ENCODE measurements around the gene EPS8.
A peak's percentile ranks its signal among the peaks of the same experiment; 100 is the strongest.

EPS8 gene

DNA sequence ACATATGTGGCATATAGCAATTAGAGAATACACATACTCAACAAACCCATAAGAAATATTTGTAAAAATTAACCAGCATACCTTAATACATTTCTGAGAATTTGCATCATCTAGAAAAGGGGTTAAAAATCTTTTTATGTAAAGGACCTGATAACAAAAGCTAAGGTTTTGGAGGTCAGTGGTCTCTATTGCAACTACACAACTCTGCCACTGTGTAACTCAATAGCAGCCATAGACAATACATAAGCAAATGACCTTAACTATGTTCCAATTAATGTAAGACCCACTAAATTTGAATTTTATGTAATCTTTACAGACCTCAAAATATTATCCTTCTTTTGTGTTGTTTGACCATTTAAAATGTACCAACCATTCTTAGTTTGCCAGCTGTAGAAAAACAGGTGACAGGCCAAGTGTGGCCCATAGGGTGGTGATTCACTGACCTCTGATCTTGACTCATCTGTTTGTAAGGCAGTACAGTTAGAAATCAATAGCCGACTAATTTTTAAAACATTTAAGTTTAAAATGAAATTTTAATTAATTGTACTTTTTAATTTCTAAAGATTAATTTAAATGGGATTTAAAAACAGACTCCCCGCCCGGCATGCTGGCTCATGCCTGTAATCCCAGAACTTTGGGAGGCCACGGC, 7.4 kb upstream of the EPS8 start:
- Histone ChIP-seq H3K27ac (ENCODE audit: low read depth, low read length) (no peak overlapping the region), H3K9ac (ENCODE audit: low read depth, low read length) (no peak overlapping the region)

GRCh38 chr12:15794836-15795235, 5.6 kb upstream of the EPS8 start:
- Histone ChIP-seq H3K27me3 (ENCODE audit: control insufficient read depth, insufficient read depth, low read length) (peaks cover 22% of the 10 kb centered on the region), H3K4me1 (ENCODE audit: control insufficient read depth, insufficient read depth, low read length) (peaks cover 7% of the 10 kb centered on the region; the same call in 1 of the 2 replicates), H3K4me3 (ENCODE audit: low read depth, low read length) (no peak overlapping the region)

More for the DNA sequence above, 7.4 kb upstream of the EPS8 start:
- H3K9me3 ChIP-seq (ENCODE audit: control insufficient read depth, insufficient read depth, low read length) = no peaks in the 10 kb centered on the region
- peaks cover 7% of the 10 kb centered on the region; the same call in 1 of the 2 replicates for H3K4me1 ChIP-seq (ENCODE audit: control insufficient read depth, insufficient read depth, low read length)
- no peaks in the 10 kb centered on the region for H3K36me3 ChIP-seq (ENCODE audit: control insufficient read depth, insufficient read depth, low read length)
- no peak overlapping the region for H3K4me3 ChIP-seq (ENCODE audit: low read depth, low read length)
- H3K27me3 ChIP-seq (ENCODE audit: control insufficient read depth, insufficient read depth, low read length) = peaks cover 4% of the 10 kb centered on the region; the same call in 1 of the 2 replicates

DNA sequence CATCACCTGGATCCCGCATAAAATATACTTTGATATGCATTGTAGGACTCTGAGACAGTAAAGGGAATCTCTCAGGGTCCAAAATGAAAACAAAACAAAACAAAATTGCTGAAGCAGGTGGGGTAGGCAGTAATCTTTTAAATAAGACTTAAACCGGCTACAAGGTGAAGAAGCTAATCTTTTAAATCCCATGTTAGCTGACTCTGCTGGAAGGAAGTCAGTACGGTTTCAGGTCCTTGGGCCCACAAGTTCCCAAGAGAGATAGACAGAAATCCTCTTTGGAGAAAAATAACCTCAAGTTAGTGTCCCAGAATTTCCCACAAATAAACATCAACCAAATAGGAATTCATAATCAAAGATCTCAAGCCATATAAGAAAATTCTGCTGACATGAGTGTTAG, 5.0 kb upstream of the EPS8 start:
- Histone ChIP-seq H3K9ac (ENCODE audit: low read depth, low read length) (no peak overlapping the region), H3K4me1 (ENCODE audit: control insufficient read depth, insufficient read depth, low read length) (peaks cover 6% of the 10 kb centered on the region; the same call in 1 of the 2 replicates), H3K27me3 (ENCODE audit: control insufficient read depth, insufficient read depth, low read length) (peaks cover 26% of the 10 kb centered on the region), H3K4me3 (ENCODE audit: low read depth, low read length) (no peak overlapping the region), H3K36me3 (ENCODE audit: control insufficient read depth, insufficient read depth, low read length) (no peaks in the 10 kb centered on the region), H3K27ac (ENCODE audit: low read depth, low read length) (no peak overlapping the region), H3K9me3 (ENCODE audit: control insufficient read depth, insufficient read depth, low read length) (no peaks in the 10 kb centered on the region)

More at GRCh38 chr12:15794836-15795235, 5.6 kb upstream of the EPS8 start:
- Histone ChIP-seq H3K36me3 (ENCODE audit: control insufficient read depth, insufficient read depth, low read length) (no peaks in the 10 kb centered on the region), H3K9me3 (ENCODE audit: control insufficient read depth, insufficient read depth, low read length) (no peaks in the 10 kb centered on the region), H3K9ac (ENCODE audit: low read depth, low read length) (no peak overlapping the region), H3K27ac (ENCODE audit: low read depth, low read length) (no peak overlapping the region)

DNA sequence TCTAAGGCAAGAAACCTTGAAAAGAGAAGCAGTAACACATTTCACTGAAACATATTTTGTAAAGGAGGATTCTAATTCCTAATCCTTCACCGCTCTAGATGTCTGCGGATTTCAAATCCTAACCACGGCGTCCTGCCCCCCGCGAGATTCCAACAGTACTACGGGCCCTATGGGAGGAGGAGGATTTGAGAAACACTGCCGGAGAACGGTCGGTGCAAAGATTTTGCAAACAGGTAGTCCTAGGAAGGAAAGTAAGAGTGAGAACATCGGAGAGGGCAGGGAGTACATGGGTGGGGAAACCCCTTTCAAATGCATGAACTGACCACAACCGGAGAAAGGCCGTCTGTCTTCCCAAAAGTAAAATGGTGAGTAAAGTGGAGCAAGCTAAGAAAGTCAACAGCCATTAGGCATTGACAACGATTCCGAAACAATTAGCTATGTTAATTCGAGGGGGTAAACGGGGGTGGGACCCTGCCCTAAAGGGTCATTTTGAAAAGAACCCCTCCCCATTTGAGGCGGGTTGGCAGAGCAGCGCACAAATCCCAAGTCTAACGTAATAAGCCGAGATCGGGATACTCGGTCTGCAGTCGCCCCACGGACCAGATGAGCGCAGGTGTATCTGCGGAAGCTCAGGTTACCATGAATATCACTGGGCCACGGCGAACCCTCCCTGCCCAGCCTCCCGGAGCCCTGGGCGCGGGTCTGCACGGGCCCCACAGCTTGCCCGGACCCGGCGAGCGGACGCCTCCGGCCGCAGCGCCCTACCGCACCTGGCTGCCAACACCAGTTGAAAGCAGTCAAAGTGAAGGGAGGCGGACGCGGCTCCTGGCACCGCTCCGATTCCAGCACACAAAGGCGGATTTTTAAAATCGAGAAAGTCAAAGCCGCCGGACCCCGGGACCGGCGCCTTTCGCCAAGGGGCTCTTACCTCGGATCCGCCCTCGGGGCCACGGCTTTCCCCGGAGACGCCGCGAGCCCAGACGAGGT, 662 bp downstream of the EPS8 start:
- no peaks in the 10 kb centered on the region for H3K9me3 ChIP-seq (ENCODE audit: control insufficient read depth, insufficient read depth, low read length)
- peak overlapping the region; percentile 36 for H3K27ac ChIP-seq (ENCODE audit: low read depth, low read length)
- H3K36me3 ChIP-seq (ENCODE audit: control insufficient read depth, insufficient read depth, low read length) = no peaks in the 10 kb centered on the region
- peak overlapping the region; percentile 51 for H3K9ac ChIP-seq (ENCODE audit: low read depth, low read length)
- H3K4me1 ChIP-seq (ENCODE audit: control insufficient read depth, insufficient read depth, low read length) = no peaks in the 10 kb centered on the region
- peaks cover 54% of the 10 kb centered on the region for H3K27me3 ChIP-seq (ENCODE audit: control insufficient read depth, insufficient read depth, low read length)
- H3K4me3 ChIP-seq (ENCODE audit: low read depth, low read length) = peak overlapping the region; percentile 70

GRCh38 chr12:15787778-15788177, 1.4 kb downstream of the EPS8 start:
- H3K9me3 ChIP-seq (ENCODE audit: control insufficient read depth, insufficient read depth, low read length) = no peaks in the 10 kb centered on the region
- H3K36me3 ChIP-seq (ENCODE audit: control insufficient read depth, insufficient read depth, low read length) = no peaks in the 10 kb centered on the region
- peaks cover 54% of the 10 kb centered on the region for H3K27me3 ChIP-seq (ENCODE audit: control insufficient read depth, insufficient read depth, low read length)
- no peak overlapping the region for H3K27ac ChIP-seq (ENCODE audit: low read depth, low read length)
- H3K9ac ChIP-seq (ENCODE audit: low read depth, low read length) = no peak overlapping the region
- peak overlapping the region; percentile 70 for H3K4me3 ChIP-seq (ENCODE audit: low read depth, low read length)
- no peaks in the 10 kb centered on the region for H3K4me1 ChIP-seq (ENCODE audit: control insufficient read depth, insufficient read depth, low read length)

DNA sequence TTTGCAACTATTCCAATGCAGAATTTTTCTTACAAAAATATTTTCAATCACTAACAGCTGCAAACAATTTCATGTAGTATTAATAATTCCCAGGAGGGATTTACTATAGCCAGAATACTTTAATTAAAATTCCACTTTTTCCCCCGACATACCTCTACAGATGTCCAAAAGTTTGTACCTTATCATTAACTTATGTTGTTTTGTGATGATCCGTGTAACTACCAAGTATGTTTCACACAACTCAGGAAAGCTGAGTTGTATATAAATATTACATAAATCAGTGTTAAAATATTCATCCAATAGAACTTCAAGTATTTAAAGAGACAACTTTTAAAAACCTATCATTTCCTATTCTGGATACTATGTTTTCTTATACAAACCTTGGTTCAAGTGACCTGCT, 2.4 kb downstream of the EPS8 start:
- Histone ChIP-seq H3K27me3 (ENCODE audit: control insufficient read depth, insufficient read depth, low read length) (peaks cover 51% of the 10 kb centered on the region), H3K9me3 (ENCODE audit: control insufficient read depth, insufficient read depth, low read length) (no peaks in the 10 kb centered on the region), H3K27ac (ENCODE audit: low read depth, low read length) (no peak overlapping the region), H3K4me3 (ENCODE audit: low read depth, low read length) (no peak overlapping the region), H3K36me3 (ENCODE audit: control insufficient read depth, insufficient read depth, low read length) (no peaks in the 10 kb centered on the region), H3K9ac (ENCODE audit: low read depth, low read length) (no peak overlapping the region), H3K4me1 (ENCODE audit: control insufficient read depth, insufficient read depth, low read length) (no peaks in the 10 kb centered on the region)

DNA sequence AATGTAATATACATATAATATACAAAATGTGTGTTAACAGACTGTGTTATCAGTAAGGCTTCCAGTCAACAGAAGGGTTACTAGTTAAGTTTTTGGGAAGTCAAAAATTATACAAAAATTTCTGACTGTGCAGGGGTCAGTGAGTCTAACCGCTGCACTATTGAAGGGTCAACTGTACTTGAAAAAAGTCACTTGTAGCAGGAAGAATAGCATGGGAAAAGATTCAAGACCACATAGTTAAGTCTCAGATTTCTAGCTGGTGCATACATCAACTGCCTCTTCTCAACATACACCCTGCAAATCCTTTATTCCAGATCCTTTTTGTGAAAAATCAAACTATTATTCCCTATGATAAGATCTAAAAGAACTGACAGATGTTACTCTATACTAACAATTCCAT, 5.9 kb downstream of the EPS8 start:
- H3K4me1 ChIP-seq (ENCODE audit: control insufficient read depth, insufficient read depth, low read length) = peaks cover 3% of the 10 kb centered on the region; the same call in 1 of the 2 replicates
- peaks cover 24% of the 10 kb centered on the region for H3K27me3 ChIP-seq (ENCODE audit: control insufficient read depth, insufficient read depth, low read length)
- no peaks in the 10 kb centered on the region for H3K36me3 ChIP-seq (ENCODE audit: control insufficient read depth, insufficient read depth, low read length)
- no peak overlapping the region for H3K9ac ChIP-seq (ENCODE audit: low read depth, low read length)
- no peaks in the 10 kb centered on the region for H3K9me3 ChIP-seq (ENCODE audit: control insufficient read depth, insufficient read depth, low read length)
- H3K4me3 ChIP-seq (ENCODE audit: low read depth, low read length) = no peak overlapping the region
- H3K27ac ChIP-seq (ENCODE audit: low read depth, low read length) = no peak overlapping the region

DNA sequence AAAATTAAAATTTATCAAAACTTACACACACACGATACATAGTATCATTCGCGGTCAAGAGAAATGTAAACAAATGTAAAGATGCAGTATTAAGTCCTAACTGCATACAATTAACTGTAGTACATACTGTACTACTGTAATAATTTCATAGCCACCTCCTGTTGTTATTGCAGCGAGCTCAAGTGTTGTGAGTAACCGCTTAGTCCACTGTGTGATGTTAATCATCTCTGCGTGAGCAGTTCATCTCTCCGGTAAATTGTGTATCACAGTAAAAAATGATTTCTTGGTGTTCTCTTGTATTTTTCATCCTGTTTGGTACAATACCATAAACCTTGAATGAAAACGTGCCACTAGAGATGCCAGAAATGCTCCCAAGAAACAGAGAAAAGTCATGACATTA, 6.5 kb downstream of the EPS8 start:
- Histone ChIP-seq H3K4me1 (ENCODE audit: control insufficient read depth, insufficient read depth, low read length) (peaks cover 4% of the 10 kb centered on the region), H3K9me3 (ENCODE audit: control insufficient read depth, insufficient read depth, low read length) (no peaks in the 10 kb centered on the region), H3K36me3 (ENCODE audit: control insufficient read depth, insufficient read depth, low read length) (no peaks in the 10 kb centered on the region)

GRCh38 chr12:15779925-15780324, 9.3 kb downstream of the EPS8 start:
- Histone ChIP-seq H3K4me3 (ENCODE audit: low read depth, low read length) (no peak overlapping the region), H3K4me1 (ENCODE audit: control insufficient read depth, insufficient read depth, low read length) (peaks cover 10% of the 10 kb centered on the region), H3K9me3 (ENCODE audit: control insufficient read depth, insufficient read depth, low read length) (no peaks in the 10 kb centered on the region), H3K36me3 (ENCODE audit: control insufficient read depth, insufficient read depth, low read length) (no peaks in the 10 kb centered on the region), H3K9ac (ENCODE audit: low read depth, low read length) (no peak overlapping the region), H3K27ac (ENCODE audit: low read depth, low read length) (no peak overlapping the region), H3K27me3 (ENCODE audit: control insufficient read depth, insufficient read depth, low read length) (no peaks in the 10 kb centered on the region)

More for the DNA sequence above, 6.5 kb downstream of the EPS8 start:
- H3K4me3 ChIP-seq (ENCODE audit: low read depth, low read length) = no peak overlapping the region
- no peak overlapping the region for H3K27ac ChIP-seq (ENCODE audit: low read depth, low read length)
- H3K9ac ChIP-seq (ENCODE audit: low read depth, low read length) = no peak overlapping the region
- peaks cover 17% of the 10 kb centered on the region for H3K27me3 ChIP-seq (ENCODE audit: control insufficient read depth, insufficient read depth, low read length)

DNA sequence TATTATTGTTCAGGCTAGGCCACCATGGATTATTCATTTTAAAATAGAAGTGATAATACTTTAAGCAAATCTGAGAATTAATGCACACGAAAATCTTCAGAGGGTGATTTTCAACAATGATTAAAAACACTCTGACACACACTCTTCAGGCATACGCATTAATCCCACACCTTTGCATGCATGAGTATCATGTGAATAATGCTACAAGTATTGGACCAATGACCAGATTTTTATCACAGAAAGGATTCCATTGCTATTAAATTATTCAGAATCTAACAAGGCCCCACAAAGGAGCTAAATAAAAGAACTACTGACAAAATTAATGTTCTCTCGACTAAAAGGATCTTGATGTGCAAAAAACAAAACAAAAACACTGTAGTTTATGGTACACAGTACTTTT, 11.1 kb downstream of the EPS8 start:
- Histone ChIP-seq H3K27ac (ENCODE audit: low read depth, low read length) (no peak overlapping the region), H3K4me1 (ENCODE audit: control insufficient read depth, insufficient read depth, low read length) (peaks cover 12% of the 10 kb centered on the region), H3K4me3 (ENCODE audit: low read depth, low read length) (no peak overlapping the region), H3K27me3 (ENCODE audit: control insufficient read depth, insufficient read depth, low read length) (no peaks in the 10 kb centered on the region), H3K9ac (ENCODE audit: low read depth, low read length) (no peak overlapping the region), H3K36me3 (ENCODE audit: control insufficient read depth, insufficient read depth, low read length) (no peaks in the 10 kb centered on the region), H3K9me3 (ENCODE audit: control insufficient read depth, insufficient read depth, low read length) (no peaks in the 10 kb centered on the region)
